KOPT-K1 (cell line): ENCODE results near the gene BPGM.

Experiments used
- H3K27ac ChIP-seq: fragments of 200-600 bp; sonication (generic); 2 replicates; pipeline ENCODE4 v1.5.1; 2016; ENCODE audit warnings: antibody characterized with exemption, mild to moderate bottlenecking, low read depth, low read length; ENCODE audit not compliant: poor library complexity, severe bottlenecking
- H3K36me3 ChIP-seq: fragments of 200-600 bp; sonication (generic); 2 replicates; pipeline ENCODE4 v1.5.1; 2017; ENCODE audit warnings: antibody characterized with exemption, mild to moderate bottlenecking, low read length, moderate library complexity; ENCODE audit not compliant: insufficient read depth
- H3K9me3 ChIP-seq: fragments of 200-600 bp; sonication (generic); 2 replicates; pipeline ENCODE4 v1.5.1; 2017; ENCODE audit warnings: antibody characterized with exemption, low read length, mild to moderate bottlenecking; ENCODE audit not compliant: insufficient read depth, poor library complexity, severe bottlenecking

BPGM gene

DNA sequence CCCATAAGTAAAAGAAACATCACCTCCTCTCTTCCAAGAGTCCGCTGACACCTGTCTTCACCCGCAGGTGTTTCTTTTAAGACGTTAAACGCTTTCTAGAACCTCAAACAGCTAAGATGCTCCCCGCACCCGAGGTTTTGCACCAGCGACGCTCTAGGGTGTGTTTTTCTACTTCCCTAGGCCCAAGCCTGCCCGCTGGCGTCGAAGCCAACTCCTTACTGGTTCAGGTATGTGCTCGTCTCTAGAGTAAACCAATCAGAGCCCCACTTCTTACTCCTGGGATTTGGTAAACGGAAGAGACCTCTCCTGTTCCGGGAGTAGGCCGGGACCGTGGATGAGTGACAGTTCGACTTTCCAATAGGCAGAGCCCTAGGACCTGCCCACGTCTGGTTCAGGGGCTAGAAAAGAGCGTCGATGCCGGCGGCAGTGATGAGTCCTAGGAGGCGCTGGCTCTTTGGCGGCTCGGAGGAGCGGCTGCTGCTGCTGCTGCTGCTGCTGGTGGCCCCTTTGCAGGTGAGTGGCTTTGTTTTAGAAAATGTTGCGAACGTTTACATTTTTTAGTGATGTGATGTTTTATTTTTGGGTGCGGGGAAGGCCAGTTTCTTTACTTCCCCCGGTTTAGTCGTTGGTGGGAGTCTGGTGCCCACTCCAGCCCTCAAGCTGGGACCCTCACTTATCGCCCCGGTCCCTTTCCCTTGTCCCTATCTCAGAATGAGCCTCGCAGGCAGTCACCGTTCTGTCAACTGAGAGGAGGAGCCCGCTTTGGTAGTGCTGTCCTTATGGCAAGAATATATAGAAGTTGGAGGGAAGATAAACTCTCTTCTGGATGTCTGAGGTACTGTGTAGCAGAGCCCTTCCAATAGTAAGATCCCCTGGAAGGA is at the start of gene BPGM:
TSS of gene BPGM (plus strand) at position 429 of the 881 bp plus-strand sequence. CDS start 14,655 bp downstream, outside the sequence.
- H3K27ac ChIP-seq: peak within 1 kb of the TSS; percentile 61
- H3K36me3 ChIP-seq: no peaks in the 10 kb centered on the region
- H3K9me3 ChIP-seq: peaks cover 10% of the 10 kb centered on the region

DNA sequence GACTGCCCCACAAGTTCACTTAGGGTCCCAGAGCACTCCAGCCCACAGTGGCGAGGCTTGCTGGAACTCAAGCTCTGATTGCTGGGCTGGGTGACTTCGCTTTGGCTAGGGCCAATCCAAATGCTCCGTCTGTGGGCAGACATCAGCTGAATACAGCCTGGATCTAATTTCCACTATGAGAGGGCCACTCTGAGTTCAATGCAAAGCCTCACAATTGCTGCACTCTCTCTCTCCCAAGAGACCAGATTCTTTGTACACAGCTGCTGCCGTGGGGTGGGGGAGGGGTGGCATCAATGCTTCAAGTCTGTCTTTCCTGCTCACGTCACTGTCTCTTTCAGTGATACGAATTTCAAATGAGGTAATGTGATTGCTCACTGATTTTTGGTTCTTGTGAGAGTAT is 47.3 kb upstream of the BPGM start:
- Histone ChIP-seq H3K27ac (no peak overlapping the region), H3K36me3 (no peaks in the 10 kb centered on the region), H3K9me3 (peaks cover 11% of the 10 kb centered on the region)

DNA sequence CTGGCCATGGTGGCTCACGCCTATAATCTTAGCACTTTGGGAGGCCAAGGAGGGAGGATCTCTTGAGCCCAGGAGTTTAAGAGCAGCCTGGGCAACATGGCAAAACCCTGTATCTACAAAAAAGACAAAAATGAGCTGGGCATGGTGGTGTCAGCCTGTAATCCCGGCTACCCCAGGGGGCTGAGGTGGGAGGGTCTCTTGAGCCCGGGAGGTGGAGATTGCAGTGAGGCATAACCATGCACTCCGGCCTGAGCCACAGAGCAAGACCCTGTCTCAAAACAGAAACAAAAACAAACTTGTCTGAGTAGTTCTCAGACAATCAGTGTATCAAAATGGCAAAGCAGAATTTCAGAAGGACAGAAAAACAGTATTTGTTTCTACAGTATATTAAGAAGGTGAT is 45.2 kb upstream of the BPGM start:
- Histone ChIP-seq H3K36me3 (no peaks in the 10 kb centered on the region), H3K9me3 (peaks cover 11% of the 10 kb centered on the region), H3K27ac (no peak overlapping the region)

DNA sequence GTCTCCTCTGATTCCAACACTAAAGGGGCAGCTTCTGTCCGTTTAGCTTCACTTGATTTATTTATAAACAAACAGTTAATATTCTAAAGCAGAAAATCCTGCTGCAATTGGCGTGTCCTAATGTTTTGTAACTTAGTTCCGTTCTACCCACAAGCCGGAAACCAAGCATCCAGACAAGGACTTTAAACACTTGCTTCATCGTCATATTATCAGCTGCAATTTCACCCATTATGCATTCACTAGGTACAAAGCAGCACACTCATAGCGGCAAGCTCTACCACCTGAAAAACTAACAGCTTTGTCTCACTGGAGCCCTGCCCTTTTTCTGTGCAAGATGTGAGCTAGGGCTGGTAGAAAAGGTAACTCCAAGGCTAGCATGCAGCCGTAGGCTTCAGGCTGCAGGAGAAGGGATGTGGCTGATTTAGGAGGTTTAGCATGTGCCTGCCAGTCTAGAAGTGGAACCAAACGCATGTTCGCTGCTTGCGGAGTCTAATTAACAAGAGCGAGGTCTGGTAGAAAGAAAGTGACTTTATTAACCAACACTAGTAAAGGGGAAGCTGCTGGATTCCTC is 43.7 kb upstream of the BPGM start:
- peaks cover 11% of the 10 kb centered on the region for H3K9me3 ChIP-seq
- no peak overlapping the region for H3K27ac ChIP-seq
- no peaks in the 10 kb centered on the region for H3K36me3 ChIP-seq

DNA sequence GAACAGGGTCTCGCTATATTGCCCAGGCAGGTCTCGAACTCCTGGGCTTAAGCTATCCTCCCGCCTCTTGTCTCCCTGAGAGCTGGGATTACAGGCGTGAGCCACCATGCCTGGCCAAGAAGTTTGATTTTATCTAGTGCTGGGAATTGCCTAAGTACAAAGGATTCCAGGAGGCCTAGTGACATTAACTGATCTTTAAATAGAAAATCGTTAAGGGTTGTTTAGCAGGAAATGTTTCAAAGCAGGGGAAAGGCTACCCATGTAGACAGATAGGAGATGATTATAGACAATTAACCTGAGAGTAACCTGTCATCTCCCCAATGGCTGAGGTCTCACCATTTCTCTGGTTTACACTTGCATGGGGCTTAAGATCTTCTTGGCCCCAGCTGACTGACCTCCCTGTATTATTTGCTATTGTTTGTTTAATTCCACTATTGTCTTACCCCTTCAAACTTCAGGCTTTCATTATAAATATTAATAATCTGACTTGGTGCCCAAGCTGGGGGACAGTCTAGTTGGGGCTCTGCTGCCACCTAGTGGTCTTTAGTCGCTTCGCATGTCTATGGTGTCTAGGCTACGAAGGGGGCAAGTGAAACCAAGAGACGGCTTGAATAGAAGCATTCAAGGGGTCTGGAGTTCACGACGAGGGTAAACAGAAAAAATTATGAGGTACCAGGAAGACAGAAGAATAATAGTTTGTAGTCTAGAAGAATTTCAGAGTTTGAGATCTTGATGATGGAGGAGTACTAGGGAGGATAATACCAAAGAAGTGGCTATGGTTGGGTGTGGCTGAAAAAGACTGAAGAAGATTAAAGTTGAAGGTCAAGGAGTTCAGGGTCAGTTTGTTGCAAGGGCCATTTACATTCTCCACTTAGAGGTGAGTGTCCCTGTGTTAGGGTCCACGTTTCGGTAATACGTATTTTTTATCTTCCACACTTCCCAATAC is 40.4 kb upstream of the BPGM start:
- H3K27ac ChIP-seq: no peak overlapping the region

DNA sequence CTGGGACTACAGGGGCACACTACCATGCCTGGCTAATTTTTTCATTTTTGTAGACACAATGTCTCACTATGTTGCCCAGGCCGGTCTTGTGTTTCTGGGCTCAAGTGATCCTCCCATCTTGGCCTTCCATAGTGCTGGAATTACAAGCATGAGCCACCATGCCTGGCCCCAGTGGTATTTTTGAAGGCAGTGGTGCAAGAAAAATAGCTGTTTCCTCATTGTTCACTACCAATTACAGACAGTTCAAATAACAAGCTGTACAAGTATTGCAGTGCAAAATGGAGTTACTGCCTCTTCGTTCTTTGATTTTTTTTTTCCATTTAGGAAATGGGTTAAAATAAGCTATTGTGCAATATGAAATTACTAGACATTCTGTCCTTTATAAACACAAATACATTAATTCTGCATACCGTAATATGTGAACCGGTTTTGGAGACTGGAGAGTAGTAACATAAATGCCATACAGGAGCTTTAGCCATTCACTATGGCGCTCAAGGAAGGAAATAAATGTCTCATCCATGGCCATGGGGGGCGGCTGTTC is 35.0 kb upstream of the BPGM start:
- Histone ChIP-seq H3K9me3 (peaks cover 4% of the 10 kb centered on the region), H3K36me3 (no peaks in the 10 kb centered on the region), H3K27ac (no peak overlapping the region)

More for the DNA sequence above, 40.4 kb upstream of the BPGM start:
- Histone ChIP-seq H3K9me3 (no peaks in the 10 kb centered on the region), H3K36me3 (no peaks in the 10 kb centered on the region)

DNA sequence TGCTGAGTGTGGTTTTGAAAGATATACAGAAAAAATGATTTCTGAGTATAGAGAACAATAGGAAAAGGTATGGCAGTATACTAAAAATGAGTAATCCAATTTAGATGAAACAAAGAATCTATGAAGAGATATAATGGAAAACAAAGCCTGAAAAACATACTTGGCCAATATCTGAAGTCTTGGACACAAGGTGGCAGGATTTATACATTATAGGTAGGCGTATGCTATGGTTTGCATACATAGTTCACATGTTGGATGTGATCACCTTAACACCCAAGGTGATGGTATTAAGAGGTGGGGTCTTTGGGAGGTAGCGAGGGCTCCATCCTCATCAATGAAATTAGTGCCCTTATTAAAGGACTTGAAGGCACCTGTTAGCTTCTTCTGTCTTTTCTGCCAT is 34.5 kb upstream of the BPGM start:
- Histone ChIP-seq H3K27ac (no peak overlapping the region), H3K9me3 (peaks cover 4% of the 10 kb centered on the region), H3K36me3 (no peaks in the 10 kb centered on the region)

DNA sequence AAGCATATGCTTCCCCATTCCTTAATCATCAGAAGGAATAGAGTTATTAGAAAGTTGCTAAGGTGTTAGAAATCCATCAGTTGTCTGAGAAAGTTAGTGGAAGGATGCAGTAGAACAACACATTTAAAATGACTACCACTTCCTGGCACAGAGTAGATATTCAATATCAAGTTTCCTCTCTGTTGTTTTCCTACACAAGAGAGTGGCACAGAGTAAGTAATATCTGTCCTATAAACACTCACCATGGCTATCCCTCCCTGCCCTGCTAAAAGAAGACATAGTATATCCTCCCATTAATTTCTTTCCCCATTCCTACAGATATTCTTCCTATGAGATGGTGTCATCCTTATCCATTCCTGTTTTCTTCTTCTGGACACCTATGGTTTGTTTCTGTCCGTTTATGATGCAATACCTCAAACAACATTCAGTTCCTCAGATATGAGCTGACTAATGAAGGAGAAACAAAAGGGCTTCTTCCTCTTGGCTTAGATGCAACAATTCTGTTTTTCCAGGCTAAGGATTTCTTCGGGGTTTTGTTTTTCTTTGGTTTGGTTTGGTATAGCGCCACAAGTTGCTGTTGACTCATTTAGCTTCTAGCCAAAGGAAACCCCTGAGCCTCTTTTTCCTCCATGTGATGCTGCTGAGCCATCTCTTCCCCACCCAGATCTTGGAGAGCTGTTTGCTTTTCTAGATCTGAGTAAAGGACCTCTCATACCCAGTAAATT is 32.9 kb upstream of the BPGM start:
- Histone ChIP-seq H3K9me3 (peaks cover 4% of the 10 kb centered on the region), H3K27ac (no peak overlapping the region), H3K36me3 (no peaks in the 10 kb centered on the region)

DNA sequence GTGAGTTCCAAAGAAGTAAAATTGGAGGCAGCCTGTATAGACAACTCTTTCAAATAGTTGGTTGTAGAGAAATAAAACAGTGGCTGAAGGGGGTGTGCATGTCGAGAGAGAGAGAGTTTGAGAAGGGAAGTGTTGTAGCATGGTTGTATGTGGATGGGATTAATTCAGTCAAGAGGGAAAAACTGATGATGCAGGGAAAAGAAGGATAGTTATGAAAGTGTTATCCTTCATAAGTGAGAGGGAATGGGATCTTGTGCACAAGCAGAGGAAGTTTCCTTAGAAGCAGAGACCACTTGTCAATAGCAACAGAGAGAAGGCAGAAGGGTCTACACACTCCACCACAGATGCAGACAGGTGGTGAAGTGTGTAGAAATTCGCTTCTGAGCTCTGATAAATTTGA is 30.0 kb upstream of the BPGM start:
- H3K36me3 ChIP-seq: no peaks in the 10 kb centered on the region
- H3K9me3 ChIP-seq: peaks cover 4% of the 10 kb centered on the region
- H3K27ac ChIP-seq: no peak overlapping the region

DNA sequence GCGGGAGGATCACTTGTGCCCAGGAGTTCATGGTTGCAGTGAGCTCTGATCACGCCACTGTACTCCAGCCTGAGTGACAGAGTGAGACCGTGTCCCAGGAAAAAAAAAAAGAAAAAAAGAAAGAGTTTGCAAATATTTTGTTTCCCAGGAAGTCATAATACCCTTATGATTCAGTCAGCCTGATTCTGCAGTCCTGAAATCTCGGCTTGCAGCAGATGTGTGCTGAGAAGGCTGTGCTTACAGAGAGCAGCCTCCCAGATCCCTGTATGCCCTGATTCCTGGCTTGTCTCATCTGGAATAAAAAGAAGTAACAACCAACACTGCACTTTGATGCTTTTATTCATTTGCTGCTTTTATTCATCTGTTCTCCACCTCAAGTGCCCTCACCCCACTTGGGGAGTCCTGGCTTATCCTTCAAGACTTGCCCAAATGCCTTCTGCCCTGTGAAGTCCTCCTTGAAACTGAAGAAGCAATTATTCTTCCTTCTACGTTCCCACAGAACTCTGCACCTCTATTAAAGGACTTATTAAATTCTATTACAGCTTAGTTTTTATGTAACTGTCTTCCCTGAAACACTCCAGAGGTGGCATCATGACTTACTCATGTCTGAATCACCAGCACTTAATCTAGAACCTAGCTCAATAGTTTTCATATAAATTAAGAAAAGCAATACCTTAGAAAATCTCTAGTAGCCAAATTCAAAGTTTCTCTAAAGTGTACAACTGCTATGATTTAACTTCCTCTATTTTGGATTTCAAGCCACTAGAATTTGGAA is 27.7 kb upstream of the BPGM start:
- Histone ChIP-seq H3K9me3 (peaks cover 6% of the 10 kb centered on the region), H3K36me3 (no peaks in the 10 kb centered on the region), H3K27ac (no peak overlapping the region)

DNA sequence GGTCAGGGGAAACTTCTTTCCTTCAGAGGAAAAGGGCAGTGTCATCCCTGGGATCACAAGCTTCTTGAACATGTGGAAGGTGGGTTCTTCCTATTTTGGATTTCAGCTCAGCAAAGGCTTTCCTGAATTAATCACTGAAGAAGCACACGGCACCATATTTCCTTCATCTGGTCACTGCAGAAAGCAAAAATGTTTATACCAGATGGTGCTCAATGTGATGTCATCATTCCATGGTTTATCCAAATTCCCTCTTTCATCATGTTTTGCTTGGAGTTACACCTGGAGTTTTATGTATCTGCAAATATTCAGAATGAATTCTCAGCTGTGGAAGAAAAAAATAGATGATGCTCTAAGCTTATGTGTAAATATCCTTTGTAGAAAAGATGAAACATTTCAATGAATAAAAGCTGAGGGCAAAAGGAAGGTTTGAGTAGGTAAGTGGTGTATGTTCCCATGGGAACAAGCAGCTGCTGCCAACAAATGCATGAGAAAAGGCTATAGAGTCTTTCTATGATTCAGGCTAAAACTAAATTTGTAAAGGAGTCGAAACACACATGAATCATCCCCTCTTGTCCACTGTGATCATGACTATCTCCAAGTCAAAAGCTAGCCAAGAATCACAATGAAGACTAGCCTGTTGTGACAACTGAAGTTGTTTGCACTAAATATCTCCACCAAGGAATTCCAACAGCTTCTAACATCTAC is 26.9 kb upstream of the BPGM start:
- H3K27ac ChIP-seq: no peak overlapping the region
- H3K36me3 ChIP-seq: no peaks in the 10 kb centered on the region
- H3K9me3 ChIP-seq: peaks cover 6% of the 10 kb centered on the region

DNA sequence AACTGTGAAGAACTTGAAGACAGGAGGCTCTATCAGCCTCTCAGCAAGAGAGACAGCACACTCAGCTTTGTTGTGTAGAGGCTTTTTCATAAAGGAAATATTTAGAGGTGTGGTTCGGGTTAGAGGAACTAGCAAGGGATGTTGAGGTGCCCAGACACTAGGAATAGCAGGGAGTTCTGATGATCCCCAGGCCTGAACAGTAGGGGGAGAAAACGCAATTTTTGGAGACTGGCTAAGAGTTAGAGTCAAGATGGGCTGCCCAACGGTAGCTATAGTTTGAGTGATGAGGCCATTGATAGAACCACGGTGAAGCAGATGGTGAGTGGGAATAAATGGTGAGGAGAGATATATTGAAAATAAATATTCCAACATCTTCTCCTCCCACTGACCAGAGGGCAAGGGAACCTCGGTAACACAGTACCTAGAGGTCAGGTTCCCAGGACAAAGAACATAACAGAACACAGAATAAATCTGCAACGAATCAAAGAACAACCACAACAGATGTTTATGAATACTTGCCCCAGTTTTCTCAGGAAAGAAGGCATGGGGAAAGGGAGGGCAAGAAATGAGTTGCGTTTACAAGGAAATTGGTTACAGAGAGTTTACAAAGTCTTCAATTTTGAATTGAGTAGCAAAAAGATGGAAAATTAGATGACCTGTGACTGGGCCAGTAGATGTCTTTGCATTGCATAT is 24.2 kb upstream of the BPGM start:
- Histone ChIP-seq H3K27ac (no peak overlapping the region), H3K9me3 (peaks cover 6% of the 10 kb centered on the region)

DNA sequence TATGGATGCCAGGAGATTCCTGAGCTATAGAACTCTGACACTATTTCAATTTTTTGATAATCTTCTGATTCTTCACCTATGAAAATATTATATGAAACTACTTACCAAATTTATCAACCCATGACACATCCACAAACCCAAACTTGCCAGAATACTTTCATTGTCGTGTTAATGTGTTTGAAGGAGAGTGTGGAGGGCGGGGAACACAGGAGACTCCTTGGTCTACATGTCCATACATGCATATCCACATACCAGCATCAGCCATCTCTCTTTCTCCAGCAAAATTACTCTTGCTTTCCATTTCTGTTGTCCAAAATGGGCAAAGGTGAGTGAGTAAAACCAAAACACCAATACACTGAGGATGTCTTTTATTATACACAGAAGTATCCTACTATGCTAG is 23.5 kb upstream of the BPGM start:
- Histone ChIP-seq H3K27ac (no peak overlapping the region), H3K9me3 (peaks cover 6% of the 10 kb centered on the region), H3K36me3 (no peaks in the 10 kb centered on the region)

More for the DNA sequence above, 24.2 kb upstream of the BPGM start:
- no peaks in the 10 kb centered on the region for H3K36me3 ChIP-seq
